ENCODE results near the gene FAM222B. TPM values are rescaled to one million over a fixed set of nuclear protein-coding genes. Genes with fewer than 3 reads are reported as not detected.

The FAM222B gene
- total RNA-seq, 2 experiments from 2014 or later = 4.0 to 15.2 TPM

- DNase-seq (ENCODE audit: low spot score) = no peak
- Histone ChIP-seq H3K4me1 (ENCODE audit: insufficient read depth, low read length, poor library complexity, severe bottlenecking) (peaks cover 27% of the 10 kb centered on the region), H3K36me3 (ENCODE audit: insufficient read depth, low read length) (peaks cover 11% of the 10 kb centered on the region), H3K4me3 (ENCODE audit: low read depth, low read length, poor library complexity, severe bottlenecking) (no peak overlapping the region), H3K4me2 (ENCODE audit: low read length) (no peak overlapping the region), H3K9me2 (ENCODE audit: insufficient read depth, low read length) (no peaks in the 10 kb centered on the region), H3K9me3 (ENCODE audit: low read length) (no peaks in the 10 kb centered on the region), H4K20me1 (ENCODE audit: insufficient read depth, low read length) (no peaks in the 10 kb centered on the region), H2AFZ (ENCODE audit: low read length) (no peak overlapping the region), H3K27ac (ENCODE audit: low read depth, low read length, poor library complexity, severe bottlenecking) (no peak overlapping the region), H3K79me2 (ENCODE audit: insufficient read depth, low read depth, low read length) (peaks cover 3% of the 10 kb centered on the region; the same call in 1 of the 2 replicates)
- BruUV-seq (replicated peaks) = no TSS peak
- CTCF ChIA-PET (ENCODE audit: unreplicated experiment) = no interaction called here
- intact Hi-C loops (cut with micrococcal nuclease; ENCODE audit: unreplicated experiment) = no loop called here
- TF ChIP-seq CTCF (conservative IDR thresholded peaks at IDR 0.05; ENCODE audit: low read length) (no peak), EZH2phosphoT487 (IDR thresholded peaks at IDR 0.05; ENCODE audit: borderline replicate concordance, low read depth, low read length) (no peak)
- POLR2A ChIA-PET = interaction anchor here (0.6 to 0.7 kb wide), 4 partner anchors 26 to 362 kb away, joined by 3 to 5 read pairs (median 3); no protein-coding TSS in a partner anchor
Observed at GRCh38 chr17:28777178-28777577, 65.4 kb downstream of the FAM222B start.

GRCh38 chr17:28774206-28774605 lies 68.4 kb downstream of the FAM222B start:
- Histone ChIP-seq H3K4me2 (ENCODE audit: low read length) (no peak overlapping the region), H3K4me1 (ENCODE audit: insufficient read depth, low read length, poor library complexity, severe bottlenecking) (peaks cover 15% of the 10 kb centered on the region), H2AFZ (ENCODE audit: low read length) (no peak overlapping the region), H3K79me2 (ENCODE audit: insufficient read depth, low read depth, low read length) (peaks cover 3% of the 10 kb centered on the region; the same call in 1 of the 2 replicates), H3K4me3 (ENCODE audit: low read depth, low read length, poor library complexity, severe bottlenecking) (no peak overlapping the region), H4K20me1 (ENCODE audit: insufficient read depth, low read length) (no peaks in the 10 kb centered on the region), H3K27ac (ENCODE audit: low read depth, low read length, poor library complexity, severe bottlenecking) (no peak overlapping the region), H3K9me3 (ENCODE audit: low read length) (no peaks in the 10 kb centered on the region), H3K9me2 (ENCODE audit: insufficient read depth, low read length) (no peaks in the 10 kb centered on the region), H3K36me3 (ENCODE audit: insufficient read depth, low read length) (peaks cover 7% of the 10 kb centered on the region; the same call in 1 of the 2 replicates)
- no TSS peak for BruUV-seq (replicated peaks)
- CTCF ChIA-PET (ENCODE audit: unreplicated experiment) = interaction anchor here (1.0 kb wide), 1 partner anchor 10 kb away, joined by 3 read pairs; no protein-coding TSS in a partner anchor
- no peak for DNase-seq (ENCODE audit: low spot score)
- TF ChIP-seq CTCF (conservative IDR thresholded peaks at IDR 0.05; ENCODE audit: low read length) (no peak), EZH2phosphoT487 (IDR thresholded peaks at IDR 0.05; ENCODE audit: borderline replicate concordance, low read depth, low read length) (no peak)
- POLR2A ChIA-PET = interaction anchor here (0.6 to 1.1 kb wide), 6 partner anchors 9 to 163 kb away, joined by 3 to 7 read pairs (median 5); no protein-coding TSS in a partner anchor
- intact Hi-C loops (cut with micrococcal nuclease; ENCODE audit: unreplicated experiment) = no loop called here

DNA sequence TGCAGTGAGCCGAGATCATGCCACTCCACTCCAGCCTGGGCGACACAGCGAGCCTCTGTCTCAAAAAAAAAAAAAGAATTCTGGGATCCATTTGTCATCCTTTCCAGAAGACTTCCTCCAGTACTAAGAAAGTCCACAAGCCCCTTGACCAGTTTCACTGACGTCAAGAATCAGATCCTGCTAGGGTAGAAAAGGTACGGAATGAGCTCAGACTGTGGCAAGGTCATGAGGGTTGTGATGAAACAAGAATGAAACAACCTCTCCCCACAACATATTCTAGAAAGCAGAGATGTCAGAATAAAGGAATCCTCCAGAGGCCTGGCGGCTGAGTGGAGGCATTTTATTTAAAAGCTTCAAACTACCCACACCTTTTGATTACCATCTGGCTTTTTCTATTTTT lies 68.9 kb downstream of the FAM222B start:
- Histone ChIP-seq H2AFZ (ENCODE audit: low read length) (no peak overlapping the region), H4K20me1 (ENCODE audit: insufficient read depth, low read length) (no peaks in the 10 kb centered on the region), H3K4me1 (ENCODE audit: insufficient read depth, low read length, poor library complexity, severe bottlenecking) (peaks cover 15% of the 10 kb centered on the region), H3K27ac (ENCODE audit: low read depth, low read length, poor library complexity, severe bottlenecking) (no peak overlapping the region), H3K9me2 (ENCODE audit: insufficient read depth, low read length) (no peaks in the 10 kb centered on the region), H3K4me3 (ENCODE audit: low read depth, low read length, poor library complexity, severe bottlenecking) (no peak overlapping the region), H3K79me2 (ENCODE audit: insufficient read depth, low read depth, low read length) (peaks cover 3% of the 10 kb centered on the region; the same call in 1 of the 2 replicates), H3K9me3 (ENCODE audit: low read length) (no peaks in the 10 kb centered on the region), H3K4me2 (ENCODE audit: low read length) (no peak overlapping the region), H3K36me3 (ENCODE audit: insufficient read depth, low read length) (peaks cover 7% of the 10 kb centered on the region; the same call in 1 of the 2 replicates)
- ChIA-PET POLR2A (interaction anchor here (0.6 to 1.4 kb wide), 7 partner anchors 9 to 164 kb away, joined by 3 to 7 read pairs (median 5); no protein-coding TSS in a partner anchor), CTCF (ENCODE audit: unreplicated experiment) (interaction anchor here (1.0 kb wide), 1 partner anchor 10 kb away, joined by 3 read pairs; no protein-coding TSS in a partner anchor)
- no TSS peak for BruUV-seq (replicated peaks)
- TF ChIP-seq EZH2phosphoT487 (IDR thresholded peaks at IDR 0.05; ENCODE audit: borderline replicate concordance, low read depth, low read length) = no peak
- TF ChIP-seq CTCF (conservative IDR thresholded peaks at IDR 0.05; ENCODE audit: low read length) = no peak
- DNase-seq (ENCODE audit: low spot score) = no peak
- intact Hi-C loops (cut with micrococcal nuclease; ENCODE audit: unreplicated experiment) = no loop called here
